ENCODE results near the gene NEMP2.

The NEMP2 gene

DNA sequence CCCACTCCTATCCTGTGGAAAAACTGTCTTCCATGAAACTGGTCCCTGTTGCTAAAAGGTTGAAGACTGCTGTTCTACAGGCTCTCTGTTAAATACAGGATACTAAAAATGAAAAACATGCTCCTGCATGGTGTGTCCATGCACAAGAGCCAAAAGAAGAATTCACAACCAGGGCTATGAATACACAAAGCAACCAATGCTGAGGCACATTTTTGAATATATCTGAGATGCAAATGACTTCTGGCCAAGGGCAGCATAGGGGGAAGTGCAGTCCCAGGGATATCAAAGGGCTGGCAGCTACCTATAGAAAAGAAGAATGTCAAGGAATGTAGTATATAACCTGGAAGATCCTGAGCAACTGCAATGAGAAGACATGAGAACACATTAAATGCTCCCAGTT, 6.6 kb downstream of the NEMP2 start:
- no peak for DNase-seq (ENCODE audit: low read depth)
- no peak overlapping the region for H3K4me3 ChIP-seq (replicated peaks; ENCODE audit: low read depth, low read length)
- TF ChIP-seq, protein P1, sequence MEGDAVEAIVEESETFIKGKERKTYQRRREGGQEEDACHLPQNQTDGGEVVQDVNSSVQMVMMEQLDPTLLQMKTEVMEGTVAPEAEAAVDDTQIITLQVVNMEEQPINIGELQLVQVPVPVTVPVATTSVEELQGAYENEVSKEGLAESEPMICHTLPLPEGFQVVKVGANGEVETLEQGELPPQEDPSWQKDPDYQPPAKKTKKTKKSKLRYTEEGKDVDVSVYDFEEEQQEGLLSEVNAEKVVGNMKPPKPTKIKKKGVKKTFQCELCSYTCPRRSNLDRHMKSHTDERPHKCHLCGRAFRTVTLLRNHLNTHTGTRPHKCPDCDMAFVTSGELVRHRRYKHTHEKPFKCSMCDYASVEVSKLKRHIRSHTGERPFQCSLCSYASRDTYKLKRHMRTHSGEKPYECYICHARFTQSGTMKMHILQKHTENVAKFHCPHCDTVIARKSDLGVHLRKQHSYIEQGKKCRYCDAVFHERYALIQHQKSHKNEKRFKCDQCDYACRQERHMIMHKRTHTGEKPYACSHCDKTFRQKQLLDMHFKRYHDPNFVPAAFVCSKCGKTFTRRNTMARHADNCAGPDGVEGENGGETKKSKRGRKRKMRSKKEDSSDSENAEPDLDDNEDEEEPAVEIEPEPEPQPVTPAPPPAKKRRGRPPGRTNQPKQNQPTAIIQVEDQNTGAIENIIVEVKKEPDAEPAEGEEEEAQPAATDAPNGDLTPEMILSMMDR (IDR thresholded peaks at IDR 0.05; ENCODE audit: low read length, missing control alignments) = no peak

GRCh38 chr2:190527214-190527613, 7.3 kb downstream of the NEMP2 start:
- TF ChIP-seq, protein P1 (IDR thresholded peaks at IDR 0.05; ENCODE audit: low read length, missing control alignments) = no peak
- DNase-seq (ENCODE audit: low read depth) = no peak
- no peak overlapping the region for H3K4me3 ChIP-seq (replicated peaks; ENCODE audit: low read depth, low read length)

DNA sequence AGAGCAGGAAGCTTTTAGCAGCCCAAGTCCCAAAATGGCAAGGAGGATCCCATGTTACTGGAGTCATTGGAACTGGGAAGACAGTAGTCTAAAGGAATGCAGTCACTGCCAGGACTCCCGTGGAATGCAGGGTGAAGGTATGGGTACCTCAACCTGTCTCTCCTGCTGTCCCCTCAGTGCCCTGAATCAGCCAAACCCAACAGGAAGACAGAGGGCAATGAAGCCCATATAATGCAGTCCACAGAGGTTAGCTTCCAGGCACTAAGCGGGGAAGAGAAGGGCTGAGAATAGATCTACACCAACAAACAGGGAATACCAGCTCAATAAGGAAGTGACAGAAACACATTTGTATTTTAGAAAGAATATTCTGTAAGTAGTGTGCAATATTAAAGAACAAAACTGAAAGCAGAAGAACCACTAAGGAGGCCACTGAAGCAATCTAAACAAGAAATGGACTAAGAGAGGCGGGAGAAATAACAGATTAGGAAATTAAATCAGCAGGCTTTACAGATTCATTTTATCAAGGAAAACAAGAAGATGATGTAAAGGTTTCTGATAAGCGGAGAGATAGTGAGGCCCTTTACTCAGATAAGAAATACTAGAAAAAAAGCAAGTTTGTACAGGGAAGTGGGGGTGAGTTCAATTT, 8.3 kb downstream of the NEMP2 start:
- H3K4me3 ChIP-seq (replicated peaks; ENCODE audit: low read depth, low read length) = no peak overlapping the region
- DNase-seq (ENCODE audit: low read depth) = no peak
- TF ChIP-seq, protein P1 (IDR thresholded peaks at IDR 0.05; ENCODE audit: low read length, missing control alignments) = no peak

DNA sequence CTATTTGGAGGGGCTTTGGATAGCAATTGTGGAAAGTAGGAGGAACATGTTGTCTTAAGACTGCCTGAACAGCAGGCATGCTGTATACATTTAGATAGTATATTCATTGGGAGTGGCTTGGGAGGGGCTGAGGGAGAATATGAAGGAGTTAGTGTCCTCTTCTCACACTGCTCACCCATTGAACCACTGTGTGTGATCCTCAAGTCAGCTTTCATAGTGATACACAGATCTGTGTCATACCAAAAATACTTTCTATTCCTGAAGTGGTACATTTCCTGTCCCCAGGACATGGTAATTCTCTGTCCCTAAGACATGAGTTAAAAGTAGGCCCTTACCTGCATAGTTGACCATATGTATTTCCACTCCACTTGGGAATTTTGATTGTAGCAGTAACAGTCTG, 9.6 kb downstream of the NEMP2 start:
- DNase-seq (ENCODE audit: low read depth) = no peak
- TF ChIP-seq, protein P1 (IDR thresholded peaks at IDR 0.05; ENCODE audit: low read length, missing control alignments) = no peak
- no peak overlapping the region for H3K4me3 ChIP-seq (replicated peaks; ENCODE audit: low read depth, low read length)

GRCh38 chr2:190519975-190520767, 14.4 kb downstream of the NEMP2 start:
- H3K4me3 ChIP-seq (replicated peaks; ENCODE audit: low read depth, low read length) = no peak overlapping the region
- DNase-seq (ENCODE audit: low read depth) = no peak
- TF ChIP-seq, protein P1 (IDR thresholded peaks at IDR 0.05; ENCODE audit: low read length, missing control alignments) = no peak

DNA sequence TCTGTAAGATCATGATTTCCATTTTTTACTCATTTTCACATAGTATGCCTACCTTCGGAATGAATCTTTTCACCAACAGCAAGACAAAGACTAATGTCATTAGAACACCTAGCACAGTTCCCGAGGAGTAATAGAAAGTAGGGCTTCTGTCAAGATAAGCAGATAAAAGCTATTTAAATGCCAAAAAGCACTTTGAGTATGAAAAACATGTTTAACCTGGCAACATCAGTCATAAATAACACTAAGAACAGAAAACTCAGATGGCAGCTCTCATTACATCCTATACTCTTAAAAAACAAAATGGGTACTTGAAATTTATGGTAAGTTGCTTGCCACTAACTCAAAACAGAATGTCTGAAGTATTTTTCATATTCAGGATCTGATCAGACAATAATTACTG, 17.1 kb downstream of the NEMP2 start:
- H3K4me3 ChIP-seq (replicated peaks; ENCODE audit: low read depth, low read length) = no peak overlapping the region
- DNase-seq (ENCODE audit: low read depth) = no peak
- TF ChIP-seq, protein P1 (IDR thresholded peaks at IDR 0.05; ENCODE audit: low read length, missing control alignments) = no peak

Data from fibroblast of pulmonary artery (primary cell).